AG04449 (cell line): ENCODE measurements around the gene DNAJA2.

ENCODE experiments used
- CTCF ChIA-PET: fragments of 350-600 bp; formaldehyde crosslinking; extraction: SDS; loops from one replicate; lab custom pipeline; 2021; ENCODE audit warnings: antibody characterized with exemption; lab: Yijun Ruan, JAX
- POLR2A ChIA-PET: fragments of 400-600, 350-600 bp; formaldehyde crosslinking; extraction: SDS; loops from one replicate; lab custom pipeline; 2020; ENCODE audit warnings: antibody characterized with exemption, inconsistent platforms; lab: Yijun Ruan, JAX
- DNase-seq: peaks from one replicate; pipeline ENCODE4 v3.0.0-alpha.2; 2010; ENCODE audit warnings: low read depth, low spot score
- H3K4me3 ChIP-seq: 2 replicates; pipeline ENCODE4 v1.5.1; 2011; ENCODE audit warnings: low read depth, mild to moderate bottlenecking, control low read depth, low read length
- CTCF ChIP-seq: IDR thresholded peaks from one replicate; pipeline ENCODE4 v1.5.1; 2011; ENCODE audit warnings: mild to moderate bottlenecking, moderate library complexity, low read length, control low read depth, inconsistent platforms; ENCODE audit not compliant: insufficient read depth; ENCODE audit errors: missing control alignments

The DNAJA2 gene

GRCh38 chr16:46907061-46907774 lies 66.3 kb downstream of the DNAJA2 start:
- TF ChIP-seq CTCF = no peak
- ChIA-PET POLR2A (no interaction called here), CTCF (interaction anchor here (0.7 to 16.9 kb wide), 11 partner anchors 9 to 233 kb away, joined by 3 to 284 read pairs (median 11); partner anchors contain the start of gene GPT2)
- DNase-seq = no peak
- H3K4me3 ChIP-seq = no peak overlapping the region

- ChIA-PET POLR2A (no interaction called here), CTCF (interaction anchor here (1.1 to 16.9 kb wide), 9 partner anchors 9 to 232 kb away, joined by 4 to 284 read pairs (median 14); partner anchors contain the start of gene GPT2)
- H3K4me3 ChIP-seq = no peak overlapping the region
- TF ChIP-seq CTCF = no peak
- no peak for DNase-seq
These were observed 67.0 kb downstream of the DNAJA2 start for GRCh38 chr16:46906360-46907060.
